Activated CD8-positive, alpha-beta memory T cell treated with anti-CD3 and anti-CD28 coated beads, Interleukin-2, amount 50 U/mL, for 4 hours (primary cell): ENCODE data around the gene MX1.

Source experiments
- DNase-seq: peaks from one replicate; pipeline ENCODE4 v3.0.0-alpha.2; 2020

Gene MX1

DNA sequence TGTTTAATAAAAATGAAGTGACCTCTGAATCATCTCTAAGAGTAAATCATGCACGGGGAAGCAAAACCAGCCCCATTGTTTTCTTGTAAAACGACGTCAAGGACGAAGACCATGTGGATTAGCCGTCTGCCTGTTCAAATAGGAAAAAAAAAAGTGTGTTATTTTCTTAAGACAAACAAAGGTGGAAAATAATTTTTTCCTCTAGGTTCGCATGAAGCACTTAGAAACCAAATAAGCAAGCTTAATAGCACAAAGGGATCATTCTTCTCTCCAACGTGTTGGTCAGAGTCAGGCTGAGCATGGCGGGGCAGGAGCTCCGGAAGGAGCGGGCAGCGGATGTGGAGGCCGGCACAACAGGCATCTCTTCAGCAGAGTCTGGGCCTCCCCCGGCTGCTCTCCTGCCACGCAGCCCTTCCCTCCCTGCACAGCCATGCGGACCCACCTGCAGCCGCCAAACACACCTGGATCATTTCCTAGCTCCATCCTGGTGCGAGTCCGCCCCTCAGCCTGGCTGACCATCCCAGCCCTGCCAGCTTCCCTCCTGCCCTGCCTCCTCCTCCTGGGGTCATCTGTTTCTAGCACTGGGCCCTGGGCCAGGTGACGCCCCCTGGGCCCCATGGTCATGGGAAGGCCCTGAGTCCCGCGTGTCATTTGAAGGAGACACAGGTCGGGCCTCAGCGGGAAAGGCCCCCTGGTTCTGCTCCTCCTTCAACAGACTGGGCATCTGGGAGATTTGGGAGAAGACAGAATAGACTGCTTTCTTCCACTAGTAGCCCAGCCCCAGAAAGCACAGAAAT lies 40.2 kb downstream of the MX1 start:
- DNase-seq: no peak

DNA sequence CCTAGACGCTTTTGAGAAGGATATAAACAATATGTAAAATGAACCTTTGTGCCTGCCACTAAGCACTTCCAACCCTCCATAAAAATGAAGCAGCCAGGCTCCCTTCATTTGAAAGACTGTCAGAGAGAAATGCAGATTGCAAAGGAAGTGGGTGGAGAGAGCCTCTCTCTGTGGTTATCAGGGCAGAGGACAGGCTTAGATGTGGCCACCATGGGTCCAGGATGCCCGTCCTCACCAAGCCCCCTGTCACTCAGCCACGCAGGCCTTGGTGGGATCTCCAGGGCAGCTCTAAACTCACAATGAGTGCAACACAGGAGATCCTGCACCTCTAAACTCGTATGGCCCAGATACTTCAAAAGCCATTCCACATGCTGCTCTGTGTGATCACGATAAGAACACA lies 44.0 kb downstream of the MX1 start:
- no peak for DNase-seq

DNA sequence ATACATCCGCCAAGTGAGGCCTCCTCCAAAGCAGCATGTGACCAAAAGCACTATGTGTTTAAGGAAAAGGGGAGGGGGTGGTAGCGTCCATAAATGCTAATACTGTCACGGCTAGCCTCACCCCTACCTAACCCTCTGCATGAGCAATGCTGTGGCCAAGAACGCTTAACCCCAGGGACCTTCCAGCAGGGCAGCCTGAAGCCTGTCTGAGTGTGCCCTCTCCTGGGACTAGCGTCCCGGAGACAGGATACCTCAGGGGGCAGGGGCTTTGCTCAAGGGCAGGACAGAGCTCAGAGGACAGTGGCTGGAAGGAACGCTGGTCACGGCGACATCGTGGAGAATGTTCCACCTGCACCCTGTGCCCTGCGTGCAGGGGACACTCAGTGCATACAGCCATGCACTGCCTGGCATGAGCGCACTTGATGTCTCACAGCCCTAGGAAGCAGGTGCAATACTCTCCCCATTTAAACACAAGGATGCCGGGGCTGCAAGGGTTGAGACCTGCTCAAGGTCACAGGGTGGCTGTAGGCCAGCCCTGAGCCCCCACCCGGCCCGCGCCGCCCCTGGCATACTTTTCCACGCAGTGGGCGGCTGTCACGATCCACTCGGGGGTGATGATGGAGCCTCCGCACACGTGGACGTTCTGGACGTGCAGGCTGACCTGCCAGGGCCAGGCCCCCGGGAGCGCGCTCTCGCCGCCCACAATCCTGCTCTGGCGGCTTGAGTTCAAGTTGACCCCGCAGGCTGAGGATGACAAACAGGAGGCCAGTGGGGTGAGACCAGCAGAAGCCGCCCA lies 46.9 kb downstream of the MX1 start:
- DNase-seq: no peak

DNA sequence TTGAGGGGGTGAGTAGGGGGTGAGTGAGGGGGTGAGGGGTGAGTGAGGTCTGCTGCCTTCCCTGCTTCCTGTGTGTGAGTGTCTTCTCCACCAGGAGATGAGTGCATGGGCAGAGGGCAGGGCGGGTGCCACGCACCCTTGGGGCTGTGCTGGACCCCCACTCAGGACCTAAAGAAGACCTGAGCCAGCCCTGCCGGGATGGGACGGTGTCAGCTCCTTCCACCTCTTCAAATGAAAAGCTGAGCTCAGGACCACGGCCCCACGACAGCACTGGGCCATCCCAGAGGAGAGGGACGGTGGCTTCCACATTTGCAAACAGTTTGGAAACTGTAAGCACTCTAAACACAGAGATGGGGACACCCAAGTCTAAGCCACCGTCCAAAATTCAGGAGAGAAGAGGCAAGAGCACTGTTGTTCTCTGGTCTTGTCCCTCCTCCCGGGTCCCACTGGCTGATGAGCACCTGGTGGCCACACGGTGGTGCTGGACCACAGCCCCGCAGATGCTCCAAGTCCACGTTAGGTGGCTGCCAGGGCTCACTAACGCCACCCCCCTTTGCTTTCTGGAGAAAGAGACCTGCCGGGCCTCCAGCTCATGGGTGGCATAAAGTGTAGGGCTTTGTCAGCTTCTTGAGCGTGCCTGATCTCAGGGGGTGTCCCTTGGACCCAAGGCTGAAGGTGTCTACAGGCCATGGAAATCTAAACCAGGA lies 49.8 kb downstream of the MX1 start:
- no peak for DNase-seq

DNA sequence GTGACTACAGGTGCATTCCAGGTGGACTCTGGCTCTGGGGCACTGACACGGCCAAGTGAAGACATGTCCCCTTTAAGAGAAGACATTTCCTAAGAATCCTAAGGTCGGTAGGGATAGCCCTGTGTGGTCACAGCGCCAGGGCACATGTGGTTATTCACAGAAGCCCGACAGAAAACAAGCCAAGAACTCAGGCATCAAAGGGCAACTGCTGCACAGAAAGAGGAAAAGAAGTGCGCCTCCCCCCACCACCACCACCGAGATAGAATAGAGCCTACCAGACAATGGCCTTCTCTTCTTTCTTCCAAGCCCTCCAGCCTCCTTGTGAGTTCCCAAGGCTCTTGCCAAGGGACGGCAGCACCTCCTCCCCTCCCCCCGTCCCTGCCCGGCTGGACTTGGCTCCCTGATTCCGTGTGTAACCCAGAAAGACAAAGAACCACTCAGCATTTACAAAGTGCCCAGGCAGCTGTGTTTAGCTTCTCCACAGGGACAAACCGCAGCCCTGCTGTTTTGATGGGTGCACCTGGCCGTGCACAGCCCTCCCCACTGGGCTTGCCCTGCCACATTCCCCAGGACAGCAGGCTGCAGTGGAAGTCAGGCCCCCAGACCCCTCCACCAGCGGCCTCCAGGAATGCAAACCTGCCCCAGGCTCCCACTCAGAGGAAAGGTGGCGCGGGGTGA lies 51.7 kb downstream of the MX1 start:
- no peak for DNase-seq

DNA sequence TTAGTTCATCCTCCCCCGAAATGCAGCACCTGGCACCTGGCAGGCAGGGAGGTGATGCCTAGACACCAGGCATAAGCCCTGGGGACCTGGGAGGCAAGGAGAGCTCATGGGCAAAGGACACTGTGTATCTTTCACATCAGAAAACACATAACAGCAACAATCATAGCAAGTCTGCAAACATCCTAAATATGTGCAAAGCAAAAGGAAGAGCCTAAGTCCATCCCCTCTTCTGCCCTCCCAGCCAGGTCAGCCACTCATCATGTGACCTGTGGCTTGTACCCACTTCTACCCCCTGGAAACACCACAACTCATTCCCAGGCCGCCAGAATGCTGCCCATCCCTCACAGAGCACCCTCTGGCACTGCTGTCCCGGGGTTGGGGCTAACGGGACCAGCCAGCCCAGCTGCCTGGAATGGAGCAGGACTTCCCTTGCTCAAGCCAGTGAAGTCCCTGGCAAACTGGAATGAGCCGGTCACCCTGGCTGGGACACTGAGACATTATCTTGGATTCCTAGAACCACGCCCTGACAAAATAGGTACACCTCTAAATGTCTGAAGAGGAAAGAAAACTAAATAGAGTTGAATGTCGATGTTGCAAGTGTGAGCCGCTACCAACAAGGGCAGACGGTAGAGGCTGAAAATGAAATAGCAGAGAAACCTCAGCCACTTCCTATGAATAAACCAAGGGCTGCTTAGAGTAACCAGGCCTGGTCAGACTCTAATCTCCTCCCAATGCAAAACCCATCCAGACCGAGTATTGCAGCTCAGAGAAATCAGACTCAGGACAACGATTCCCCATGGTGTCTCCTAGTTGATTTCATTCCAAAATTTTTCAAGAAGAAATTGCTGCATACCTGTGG lies 52.5 kb downstream of the MX1 start:
- DNase-seq: no peak

GRCh38 chr21:41479686-41480085 lies 53.6 kb downstream of the MX1 start:
- no peak for DNase-seq

DNA sequence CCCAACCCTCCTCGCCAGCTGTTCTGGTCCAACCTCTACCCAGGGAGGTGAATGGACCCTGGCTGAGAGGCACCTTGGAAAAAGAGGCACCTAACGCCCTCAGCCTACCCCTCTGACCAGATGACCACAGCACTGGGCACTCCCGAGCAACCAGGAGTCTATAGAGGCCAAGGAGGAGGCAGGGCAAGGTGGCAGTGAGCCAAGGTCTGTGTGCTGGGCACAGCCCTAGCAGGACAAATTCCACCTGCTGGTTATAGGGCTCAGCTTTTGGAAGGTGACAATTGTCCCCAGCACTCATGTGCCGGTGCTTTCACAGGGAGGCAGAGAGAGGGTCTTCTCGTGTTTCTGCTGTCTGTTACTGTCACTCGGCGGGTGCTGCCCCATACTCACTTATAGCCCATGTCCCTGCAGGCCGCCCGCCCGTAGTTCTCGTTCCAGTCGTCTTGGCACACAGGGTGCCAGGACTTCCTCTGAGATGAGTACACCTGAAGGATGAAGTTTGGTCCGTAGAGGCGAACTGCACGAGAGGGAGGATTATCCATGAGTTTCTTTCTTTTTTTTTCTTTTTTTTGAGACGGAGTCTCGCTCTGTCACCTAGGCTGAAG lies 54.1 kb downstream of the MX1 start:
- DNase-seq: no peak

- DNase-seq: no peak
Observed at GRCh38 chr21:41481191-41481590, 55.2 kb downstream of the MX1 start.

DNA sequence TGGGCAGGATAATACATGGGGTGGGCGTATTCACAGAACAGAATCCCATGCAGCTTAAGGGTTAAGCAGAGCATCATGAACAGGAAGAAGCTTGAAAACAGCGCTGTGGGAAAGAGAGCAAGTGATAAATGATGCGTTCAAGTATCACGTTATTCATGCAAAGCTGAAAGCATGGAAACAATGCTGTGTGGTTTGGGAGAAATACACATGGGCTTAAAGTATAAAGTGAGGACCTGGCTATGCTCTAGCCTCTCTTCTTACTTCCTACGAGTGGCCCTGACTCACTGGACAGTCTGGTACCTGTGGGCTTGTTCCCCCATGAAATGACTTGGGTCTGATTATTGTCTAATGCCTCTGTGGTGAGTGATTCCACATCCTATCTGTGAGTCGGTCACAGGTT lies 56.3 kb downstream of the MX1 start:
- DNase-seq: no peak

GRCh38 chr21:41482980-41483379 lies 56.9 kb downstream of the MX1 start:
- no peak for DNase-seq

GRCh38 chr21:41483415-41483814 lies 57.4 kb downstream of the MX1 start:
- DNase-seq: no peak

DNA sequence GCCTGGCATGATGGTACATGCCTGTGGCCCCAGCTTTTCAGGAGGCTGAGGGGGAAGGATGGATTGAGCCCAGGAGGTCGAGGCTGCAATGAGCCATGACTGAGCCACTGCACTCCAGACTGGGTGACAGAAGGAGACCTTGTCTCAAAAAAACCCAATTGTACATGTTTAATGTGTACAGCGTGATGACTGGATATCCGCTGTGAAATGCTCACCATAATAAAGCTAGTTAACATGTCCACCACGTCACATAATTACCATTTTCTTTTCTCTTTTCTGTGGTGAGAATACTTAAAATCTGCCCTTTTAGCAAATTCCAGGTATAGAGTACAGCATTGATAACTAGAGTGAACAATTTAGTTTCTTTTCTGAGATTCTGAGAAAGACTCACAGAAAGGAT lies 57.9 kb downstream of the MX1 start:
- DNase-seq: no peak

DNA sequence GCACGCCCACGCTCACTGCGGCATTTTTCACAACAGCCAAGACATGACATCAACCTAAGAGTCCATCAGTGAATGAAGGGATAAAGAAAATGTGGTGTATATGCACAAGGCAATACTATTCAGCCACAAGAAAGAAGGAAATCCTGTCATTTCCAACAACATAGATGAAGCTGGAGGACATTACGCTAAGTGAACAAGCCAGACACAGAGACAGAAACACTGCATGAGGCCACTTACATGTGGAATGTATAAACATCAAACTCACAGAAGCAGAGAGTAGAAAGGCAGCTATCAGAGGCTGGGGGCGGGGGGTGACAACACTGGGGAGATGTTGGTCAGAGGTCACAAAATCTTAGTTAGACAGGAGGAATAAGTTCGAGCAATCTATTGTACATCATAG lies 61.0 kb downstream of the MX1 start:
- no peak for DNase-seq

- DNase-seq: no peak
Observed at GRCh38 chr21:41488080-41488479, 62.0 kb downstream of the MX1 start.

DNA sequence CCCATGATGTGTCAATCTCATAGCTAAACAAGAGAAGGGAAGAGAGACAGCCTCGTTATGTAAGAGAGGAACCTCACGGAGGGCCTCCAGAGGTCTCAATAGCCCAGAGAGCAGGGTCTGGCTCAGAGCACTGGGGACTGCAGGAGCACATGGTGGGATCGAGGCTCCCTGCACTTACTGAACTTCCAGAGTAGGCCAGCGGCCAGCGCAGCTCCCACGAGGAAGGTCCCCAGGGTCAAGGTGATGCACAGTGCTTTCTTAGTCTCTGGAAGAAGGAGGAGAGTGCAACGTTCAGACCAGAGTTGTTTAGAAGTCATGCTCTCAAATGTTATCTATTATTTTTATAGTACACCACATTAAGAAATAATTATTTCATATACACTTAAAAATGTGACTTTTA lies 63.3 kb downstream of the MX1 start:
- DNase-seq: no peak

- no peak for DNase-seq
Observed at GRCh38 chr21:41490330-41490729, 64.3 kb downstream of the MX1 start.

GRCh38 chr21:41491412-41491811 lies 65.4 kb downstream of the MX1 start:
- no peak for DNase-seq

DNA sequence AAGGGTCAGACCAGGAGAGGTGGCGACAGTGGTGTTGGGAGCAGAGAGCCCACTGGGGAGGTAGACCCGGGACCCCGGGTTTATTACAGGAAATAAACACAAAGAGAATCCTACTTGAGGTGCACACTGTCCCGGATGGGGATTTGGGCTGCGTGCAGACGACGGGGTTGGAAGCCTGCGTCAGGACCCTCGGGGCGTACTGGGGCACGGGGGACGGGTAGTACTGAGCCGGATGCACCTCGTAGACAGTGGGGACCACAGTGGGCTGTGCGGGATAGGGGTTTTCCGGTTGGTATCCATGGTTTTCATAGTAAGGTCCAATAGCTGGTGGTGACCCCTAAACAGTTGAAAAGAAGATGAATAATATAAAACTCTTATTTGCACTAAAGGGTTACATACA lies 68.2 kb downstream of the MX1 start:
- no peak for DNase-seq

- no peak for DNase-seq
Observed at GRCh38 chr21:41497008-41497407, 71.0 kb downstream of the MX1 start.

DNA sequence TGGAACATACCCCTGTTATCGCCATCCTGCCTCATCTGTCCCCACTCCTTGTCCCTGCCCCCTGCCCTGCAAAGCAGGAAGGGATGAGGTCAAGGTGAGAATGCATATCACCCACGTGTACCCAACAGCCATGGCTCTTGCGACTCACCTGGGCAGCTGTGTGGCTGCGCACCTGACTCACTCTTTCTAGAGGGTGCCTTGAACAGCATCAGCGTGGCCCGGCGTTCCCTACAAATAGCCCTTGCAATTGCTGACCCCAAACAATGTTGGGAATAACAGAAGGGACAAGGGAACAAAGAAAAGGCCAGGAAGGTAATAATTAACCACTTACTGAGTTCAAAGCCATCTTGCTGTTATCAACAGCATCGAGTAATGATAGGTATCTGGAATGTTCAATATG lies 71.7 kb downstream of the MX1 start:
- DNase-seq: no peak

DNA sequence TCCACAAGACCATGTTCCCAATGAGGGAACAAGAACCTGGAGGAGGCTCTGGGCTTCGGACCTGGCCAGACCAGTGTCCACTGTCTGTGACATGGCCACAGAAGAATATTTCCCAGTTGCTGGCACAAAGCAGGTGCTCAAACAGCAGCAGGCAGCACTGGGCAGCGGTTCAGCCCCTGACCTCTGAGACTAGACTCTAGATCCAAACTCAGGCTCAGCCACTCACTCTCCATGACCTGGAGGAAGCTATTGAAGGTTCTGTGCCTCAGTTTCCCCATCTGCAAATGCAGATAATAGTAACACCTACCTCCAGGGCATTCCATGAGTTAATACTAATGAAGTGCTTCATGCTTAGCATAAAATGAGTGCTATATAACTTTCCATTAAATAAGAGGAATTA lies 73.9 kb downstream of the MX1 start:
- no peak for DNase-seq
